Measurements from ENCODE around the gene PATE2.

The PATE2 gene

GRCh38 chr11:125766251-125766650 lies 12.4 kb downstream of the PATE2 start:
- no peak for DNase-seq (ENCODE audit: low read depth)
- TF ChIP-seq CTCF (IDR thresholded peaks at IDR 0.05; ENCODE audit: low read length, missing control alignments) = no peak
- no peak overlapping the region for H3K4me3 ChIP-seq (replicated peaks; ENCODE audit: low read depth, low read length)

GRCh38 chr11:125763483-125763882 lies 15.1 kb downstream of the PATE2 start:
- DNase-seq (ENCODE audit: low read depth) = no peak
- TF ChIP-seq CTCF (IDR thresholded peaks at IDR 0.05; ENCODE audit: low read length, missing control alignments) = no peak

GRCh38 chr11:125762445-125762844 lies 16.2 kb downstream of the PATE2 start:
- no peak for TF ChIP-seq CTCF (IDR thresholded peaks at IDR 0.05; ENCODE audit: low read length, missing control alignments)
- DNase-seq (ENCODE audit: low read depth) = no peak

More at GRCh38 chr11:125763483-125763882, 15.1 kb downstream of the PATE2 start:
- no peak overlapping the region for H3K4me3 ChIP-seq (replicated peaks; ENCODE audit: low read depth, low read length)

GRCh38 chr11:125756050-125756449 lies 22.6 kb downstream of the PATE2 start:
- TF ChIP-seq CTCF (IDR thresholded peaks at IDR 0.05; ENCODE audit: low read length, missing control alignments) = no peak
- DNase-seq (ENCODE audit: low read depth) = no peak
- no peak overlapping the region for H3K4me3 ChIP-seq (replicated peaks; ENCODE audit: low read depth, low read length)

More at GRCh38 chr11:125762445-125762844, 16.2 kb downstream of the PATE2 start:
- H3K4me3 ChIP-seq (replicated peaks; ENCODE audit: low read depth, low read length) = no peak overlapping the region

GRCh38 chr11:125750629-125751028 lies 28.0 kb downstream of the PATE2 start:
- H3K4me3 ChIP-seq (replicated peaks; ENCODE audit: low read depth, low read length) = no peak overlapping the region
- no peak for TF ChIP-seq CTCF (IDR thresholded peaks at IDR 0.05; ENCODE audit: low read length, missing control alignments)
- DNase-seq (ENCODE audit: low read depth) = no peak

GRCh38 chr11:125745979-125746378 lies 32.6 kb downstream of the PATE2 start, which contains the start of gene PATE1:
PATE1 (plus strand) TSS chr11:125746279; CDS start chr11:125746305, 26 bp downstream.
- TF ChIP-seq CTCF (IDR thresholded peaks at IDR 0.05; ENCODE audit: low read length, missing control alignments) = no peak
- no peak within 1 kb of the TSS for H3K4me3 ChIP-seq (replicated peaks; ENCODE audit: low read depth, low read length)
- DNase-seq (ENCODE audit: low read depth) = no peak

- TF ChIP-seq CTCF (IDR thresholded peaks at IDR 0.05; ENCODE audit: low read length, missing control alignments) = no peak
- H3K4me3 ChIP-seq (replicated peaks; ENCODE audit: low read depth, low read length) = no peak overlapping the region
- DNase-seq (ENCODE audit: low read depth) = no peak
Measured at GRCh38 chr11:125743681-125744080, 34.9 kb downstream of the PATE2 start.

All from fibroblast of pulmonary artery (primary cell).